GM18873 (cell line): ENCODE data around the gene PROB1.
A peak's percentile ranks its signal among the peaks of the same experiment; 100 is the strongest.
"Not testable (repeated sequence)": the region's sequence is repeated elsewhere in the genome, so short reads cannot be mapped to it uniquely, and the experiment has no call there.

Experiments
- ATAC-seq: cut with Tn5 transposase; IDR thresholded peaks from one replicate; pipeline ENCODE4 v1.9.1; 2021; ENCODE audit warnings: mild to moderate bottlenecking, moderate library complexity, moderate number of reproducible peaks; ENCODE audit not compliant: unreplicated experiment, low FRiP score

PROB1 gene

GRCh38 chr5:139415221-139415861, 20.4 kb upstream of the PROB1 start:
- no peak for ATAC-seq

GRCh38 chr5:139414581-139415130, 19.8 kb upstream of the PROB1 start:
- no peak for ATAC-seq

GRCh38 chr5:139413963-139414362, 19.1 kb upstream of the PROB1 start:
- ATAC-seq, result no peak

- no peak for ATAC-seq
Measured at GRCh38 chr5:139413153-139413552, 18.2 kb upstream of the PROB1 start.

GRCh38 chr5:139410993-139411828, 16.3 kb upstream of the PROB1 start:
- no peak for ATAC-seq

GRCh38 chr5:139410121-139410992, 15.5 kb upstream of the PROB1 start:
- no peak for ATAC-seq

GRCh38 chr5:139409116-139409515, 14.2 kb upstream of the PROB1 start:
- not testable (repeated sequence) for ATAC-seq

- no peak for ATAC-seq
Measured at GRCh38 chr5:139408191-139408590, 13.3 kb upstream of the PROB1 start.

- no peak for ATAC-seq
Measured at GRCh38 chr5:139407517-139407916, 12.6 kb upstream of the PROB1 start.

- ATAC-seq, result no peak
Measured at GRCh38 chr5:139406963-139407362, 12.1 kb upstream of the PROB1 start.

GRCh38 chr5:139404484-139404840, 9.6 kb upstream of the PROB1 start:
- no peak for ATAC-seq

GRCh38 chr5:139403787-139404483, 9.0 kb upstream of the PROB1 start, which contains the start of gene SPATA24:
TSS of gene SPATA24 (minus strand) at chr5:139404089. CDS start at chr5:139404060, 29 bp downstream.
- ATAC-seq, result peak; percentile 65

- no peak for ATAC-seq
Measured at GRCh38 chr5:139403418-139403786, 8.5 kb upstream of the PROB1 start.

- no peak for ATAC-seq
Measured at GRCh38 chr5:139402561-139403158, 7.8 kb upstream of the PROB1 start.

- ATAC-seq, result no peak
Measured at GRCh38 chr5:139401546-139401945, 6.6 kb upstream of the PROB1 start.

GRCh38 chr5:139399501-139400121, 4.7 kb upstream of the PROB1 start:
- ATAC-seq, result no peak

GRCh38 chr5:139397921-139398320, 3.0 kb upstream of the PROB1 start:
- ATAC-seq, result no peak

GRCh38 chr5:139396691-139397090, 1.8 kb upstream of the PROB1 start:
- ATAC-seq, result no peak
